Adrenal gland (tissue), 12 donors: ENCODE data around the gene GATAD2B. TPM values are rescaled to one million over a fixed set of nuclear protein-coding genes. Genes with fewer than 3 reads are reported as not detected.
A peak's percentile ranks its signal among the peaks of the same experiment; 100 is the strongest.

ENCODE experiments used
- DNase-seq, 7 donors: peaks; one replicate each; pipeline ENCODE4 v3.0.0-alpha.2; 2019 to 2020
- H3K27ac ChIP-seq, 5 donors: fragments of 200-600 bp; sonication (generic) in 4 of 5; 1 replicate in 3 of 5; 2 replicates in 2 of 5; pipeline versions ENCODE4 v1.5.1 to v1.8.0; 2016 to 2020; ENCODE audit warnings: mild to moderate bottlenecking in 1 of 5
- H3K27me3 ChIP-seq: fragments of 200-600 bp; 2 replicates; pipeline ENCODE4 v1.8.0; 2021
- H3K36me3 ChIP-seq, 2 donors: fragments of 200-600 bp; replicated peaks in 1 of 2; 1 replicate in 1 of 2; 2 replicates in 1 of 2; pipeline versions ENCODE4 v1.5.1 to v1.8.0; 2018 to 2022
- H3K4me1 ChIP-seq, 2 donors: fragments of 200-600 bp; replicated peaks in 1 of 2; 1 replicate in 1 of 2; 2 replicates in 1 of 2; pipeline versions ENCODE4 v1.5.1 to v1.8.0; 2018 to 2021
- H3K4me3 ChIP-seq, 4 donors: fragments of 200-600 bp; sonication (generic) in 3 of 4; one replicate each; pipeline ENCODE4 v1.5.1; 2016 to 2018
- H3K9me3 ChIP-seq, 3 donors: fragments of 200-600 bp; sonication (generic) in 1 of 3; replicated peaks in 1 of 3; 1 replicate in 2 of 3; 2 replicates in 1 of 3; pipeline versions ENCODE4 v1.5.1 to v1.8.0; 2016 to 2021
- CTCF ChIP-seq, 6 experiments: fragments of 450-650 bp in 4 of 6; fragments of 200-600 bp in 2 of 6; sonication (generic) in 1 of 6; IDR thresholded peaks; 1 replicate in 5 of 6; 2 replicates in 1 of 6; pipeline versions ENCODE4 v1.5.1 to v1.8.0; 2016 to 2021; ENCODE audit warnings: antibody characterized with exemption in 6 of 6, mild to moderate bottlenecking in 2 of 6, moderate library complexity in 1 of 6
- POLR2A ChIP-seq, 2 donors: fragments of 450-650 bp; IDR thresholded peaks; one replicate each; pipeline ENCODE4 v1.6.1; 2017; ENCODE audit warnings: antibody characterized with exemption in 2 of 2, mild to moderate bottlenecking in 2 of 2, moderate library complexity in 1 of 2
- WGBS, 4 donors: extraction: QIAGEN DNeasy Blood & Tissue Kit in 2 of 4; methylation state at CpG; one replicate each; pipeline versions ENCODE4 v1.1.5 to v1.1.7; 2013 to 2017; 5-methylcytosine and 5-hydroxymethylcytosine counted together
- intact Hi-C, 2 donors: fragments of 100-400 bp; cut with DNase I; formaldehyde crosslinking; loops; one replicate each; pipeline versions ENCODE4 v1.14.1 to v1.15.0; 2022 to 2023
- polyA plus RNA-seq, 3 donors: library from polyadenylated mRNA; stranded (reverse); fragments of 200-250 nt in 2 of 3; fragments of 350-450 nt in 1 of 3; fragmentation: Illumina TruSeq in 1 of 3; extraction: RNeasy Lipid Tissue Mini Kit (QIAGEN cat#74804) in 1 of 3; gene quantifications; one replicate each; pipeline ENCODE4 v1.2.3, GENCODE V29; 2013 to 2014
- total RNA-seq, 9 donors: library from RNA; depleted of rRNA in 4 of 9; stranded (reverse); fragments of >200 nt in 4 of 9; fragments of 120-200 nt in 1 of 9; fragmentation: NEBNext Ultra II Directional in 1 of 9; extraction: Animal tissue kit (Norgen Biotek cat#: 25700) in 1 of 9; gene quantifications; one replicate each; pipeline versions ENCODE4 v1.1.0 to v1.2.4, GENCODE V29; 2013 to 2023
- donor health status: healthy with polysubstance abuse.
- donor health status: Bipolar disorder and iron deficiency.
- donor health status: DM: yes; HTN: yes; CAD: no.
- donor health status: DM: no; HTN: no; CAD: no.
- donor health status: DM: no; HTN: no; CAD: no.
- donor health status: DM: yes; HTN: yes; CAD: no.

The GATAD2B gene
- total and polyA plus RNA-seq, 12 donors, result 3.0 to 43.3 (median 16.6) TPM

- H3K27ac ChIP-seq, result no peak overlapping the region
- intact Hi-C loops, result loop anchor here (5.0 to 10.0 kb wide), 2 partner anchors 148 to 190 kb away; partner anchors contain the start of genes DENND4B (in 2 of the 2) and RAB13 (in 2 of the 2)
- no peak overlapping the region for H3K4me3 ChIP-seq
- H3K27me3 ChIP-seq, result no peaks in the 10 kb centered on the region
- H3K36me3 ChIP-seq, result no peaks in the 10 kb centered on the region
- no peaks in the 10 kb centered on the region for H3K9me3 ChIP-seq
- H3K4me1 ChIP-seq, result no peaks in the 10 kb centered on the region
- DNase-seq, result peak; percentile 73 to 96 (median 88)
- TF ChIP-seq CTCF (IDR thresholded peaks at IDR 0.05) (peak; percentile 87 to 91 (median 89)), POLR2A (IDR thresholded peaks at IDR 0.05) (no peak)
- 47 to 52% (median 52%) methylated on average over 24 to 26 of the region's 26 CpGs for WGBS, 4 donors
Observed at GRCh38 chr1:153796786-153797659, 125.7 kb downstream of the GATAD2B start.

DNA sequence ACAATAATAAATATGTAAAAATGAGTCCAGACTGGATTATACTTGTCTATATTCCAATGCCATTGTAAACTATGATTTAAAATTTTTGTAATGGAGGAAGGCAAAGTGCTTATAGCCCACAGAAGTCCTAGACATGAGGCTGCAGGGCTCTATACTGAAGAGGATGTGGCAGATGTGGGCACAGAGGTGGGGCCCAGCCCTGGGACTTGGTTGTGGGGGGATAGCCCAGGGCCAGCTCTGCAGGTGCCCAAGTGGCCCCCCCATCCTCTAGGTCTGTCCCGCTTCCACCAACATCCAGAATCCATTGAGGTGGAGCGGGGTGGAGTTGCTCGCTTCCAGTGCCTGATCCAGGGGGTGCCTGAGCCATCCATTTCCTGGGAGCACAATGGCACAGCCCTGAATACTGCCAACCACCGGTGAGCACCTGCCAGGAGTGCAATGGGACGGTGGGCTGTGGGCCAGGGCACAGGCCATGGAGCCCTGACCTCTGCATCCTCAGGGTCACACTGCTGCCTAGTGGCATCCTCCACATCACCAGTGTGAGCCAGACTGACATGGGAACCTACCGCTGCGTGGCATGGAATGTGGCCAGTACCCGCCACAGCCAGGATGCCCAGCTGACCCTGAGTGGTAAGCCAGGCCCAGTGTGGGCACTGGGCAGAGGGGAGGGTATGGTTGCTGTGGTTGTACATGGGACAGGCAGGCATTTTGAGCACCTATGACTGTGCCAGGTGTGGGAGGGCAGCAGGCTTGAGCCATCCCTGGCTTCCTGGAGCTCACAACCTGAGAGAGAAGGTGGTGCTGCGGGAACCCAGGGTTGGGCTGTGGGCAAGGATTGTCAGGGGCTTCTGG lies 126.6 kb downstream of the GATAD2B start:
- no peak for TF ChIP-seq CTCF (IDR thresholded peaks at IDR 0.05)
- no peak for TF ChIP-seq POLR2A (IDR thresholded peaks at IDR 0.05)
- Histone ChIP-seq H3K36me3 (no peaks in the 10 kb centered on the region), H3K27ac (no peak overlapping the region), H3K4me3 (no peak overlapping the region), H3K4me1 (no peaks in the 10 kb centered on the region), H3K27me3 (no peaks in the 10 kb centered on the region), H3K9me3 (no peaks in the 10 kb centered on the region)
- DNase-seq, result peak in 2 of 7 donors; percentile 26 to 48
- 75 to 88% (median 77%) methylated on average over 4 to 9 of the region's 9 CpGs; no CpG with 5 or more reads in 1 of the 4 donors for WGBS, 4 donors
- intact Hi-C loops, result loop anchor here (5.0 to 10.0 kb wide), 2 partner anchors 149 to 191 kb away; partner anchors contain the start of genes DENND4B (in 2 of the 2) and RAB13 (in 2 of the 2)

DNA sequence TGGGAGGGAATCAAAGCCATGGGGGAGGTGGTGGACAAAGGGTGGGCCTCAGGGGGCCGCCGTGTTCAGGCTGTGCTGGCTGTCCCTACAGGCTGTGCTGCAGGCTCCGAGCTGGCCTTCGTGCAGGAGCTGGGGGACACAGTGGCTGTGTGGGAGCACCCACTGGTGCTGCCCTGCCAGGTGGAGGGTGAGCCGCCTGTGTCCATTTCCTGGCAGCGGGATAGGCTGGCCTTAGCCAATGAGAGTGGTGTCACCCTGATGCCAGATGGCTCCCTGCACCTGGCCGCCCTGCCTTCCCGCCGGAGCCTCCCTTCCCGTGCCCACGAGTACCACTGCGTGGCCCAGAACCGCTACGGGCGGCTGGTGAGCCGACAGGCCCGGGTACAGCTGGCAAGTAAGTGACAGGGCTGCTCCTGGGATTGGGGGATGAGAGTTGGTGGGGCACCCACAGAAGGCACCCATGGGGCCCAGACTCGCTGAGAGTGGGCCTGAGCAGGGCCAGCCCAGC lies 127.4 kb downstream of the GATAD2B start:
- Histone ChIP-seq H3K27ac (no peak overlapping the region), H3K4me1 (peaks cover 0 to 8% of the 10 kb centered on the region in 2 donors), H3K4me3 (no peak overlapping the region), H3K36me3 (no peaks in the 10 kb centered on the region), H3K9me3 (no peaks in the 10 kb centered on the region), H3K27me3 (no peaks in the 10 kb centered on the region)
- 68 to 100% (median 79%) methylated on average over 2 to 18 of the region's 18 CpGs for WGBS, 4 donors
- DNase-seq, result peak in 1 of 7 donors; percentile 46
- TF ChIP-seq POLR2A (IDR thresholded peaks at IDR 0.05), result no peak
- no peak for TF ChIP-seq CTCF (IDR thresholded peaks at IDR 0.05)
- intact Hi-C loops, result loop anchor here (5.0 to 10.0 kb wide), 2 partner anchors 149 to 192 kb away; partner anchors contain the start of genes DENND4B (in 2 of the 2) and RAB13 (in 2 of the 2)
